K562 (cell line): ENCODE measurements around the gene KLK13. TPM values are rescaled to one million over a fixed set of nuclear protein-coding genes. Genes with fewer than 3 reads are reported as not detected.

Experiments used
- ATAC-seq: fragments of 200-7000 bp; cut with Tn5 transposase; 3 replicates; pipeline ENCODE4 v1.9.1; 2020; ENCODE audit warnings: moderate library complexity
- BruUV-seq: library from RNA; stranded (reverse); fragments of 400-500 nt; replicated peaks from 2 replicates; lab custom pipeline; 2021; lab: Mats Ljungman, UMichigan
- CTCF ChIA-PET: fragments of 300-600 bp; formaldehyde crosslinking; extraction: SDS; loops from one replicate; lab custom pipeline; 2021; ENCODE audit warnings: low intra/inter-chr PET ratio; lab: Yijun Ruan, JAX
- POLR2A ChIA-PET: fragments of 300-600, 350-650 bp; sonication (Branson Sonifier 250); formaldehyde crosslinking; extraction: SDS; loops from one replicate; lab custom pipeline; 2021; ENCODE audit warnings: antibody characterized with exemption, inconsistent platforms; lab: Yijun Ruan, JAX
- DNase-seq, 4 experiments: peaks; one replicate each; pipeline versions ENCODE4 v3.0.0 to v3.0.0-alpha.2; 2011 to 2018; ENCODE audit warnings: low spot score in 3 of 4, mixed read lengths in 3 of 4; ENCODE audit errors: extremely low read depth in 1 of 4
- FAIRE-seq: peaks from 2 replicates; lab custom pipeline; 2011; peaks lifted over from hg19 to GRCh38; lab: Jason Lieb, UNC
- H2AFZ ChIP-seq: 2 replicates; pipeline ENCODE4 v1.6.0; 2011; ENCODE audit warnings: low read depth, low read length, control low read depth, inconsistent platforms
- H3K27ac ChIP-seq: fragments of 200-600 bp; 3 replicates; pipeline ENCODE4 v1.8.0; 2011; ENCODE audit warnings: low read depth, mild to moderate bottlenecking, control low read depth, inconsistent platforms, low read length, moderate library complexity, mixed read lengths; ENCODE audit errors: extremely low read depth
- H3K27me3 ChIP-seq, 2 experiments: fragments of 300-600 bp in 1 of 2; 2 replicates in 1 of 2; 3 replicates in 1 of 2; pipeline versions ENCODE4 v1.6.0 to v1.8.0; 2011; ENCODE audit warnings: inconsistent platforms in 2 of 2, low read length in 2 of 2, mild to moderate bottlenecking in 1 of 2, mixed read lengths in 1 of 2, moderate library complexity in 1 of 2; ENCODE audit not compliant: control insufficient read depth in 2 of 2, insufficient read depth in 2 of 2
- H3K36me3 ChIP-seq: fragments of 300-600 bp; 3 replicates; pipeline ENCODE4 v1.8.0; 2011; ENCODE audit warnings: mild to moderate bottlenecking, low read length, inconsistent platforms; ENCODE audit not compliant: control insufficient read depth, insufficient read depth
- H3K4me1 ChIP-seq, 2 experiments: fragments of 200-600 bp in 1 of 2; replicated peaks in 1 of 2; 2 replicates in 1 of 2; 3 replicates in 1 of 2; pipeline versions ENCODE4 v1.5.1 to v1.8.0; 2011; ENCODE audit warnings: inconsistent platforms in 2 of 2, low read length in 2 of 2, mild to moderate bottlenecking in 1 of 2, mixed read lengths in 1 of 2, moderate library complexity in 1 of 2; ENCODE audit not compliant: control insufficient read depth in 2 of 2, insufficient read depth in 2 of 2
- H3K4me2 ChIP-seq: 2 replicates; pipeline ENCODE4 v1.6.1; 2011; ENCODE audit warnings: low read length, control low read depth, inconsistent platforms, mixed read lengths; ENCODE audit not compliant: insufficient read depth
- H3K4me3 ChIP-seq: fragments of 200-600 bp; sonication (generic), shearing (Covaris generic); 2 replicates; pipeline ENCODE4 v1.5.1; 2016; ENCODE audit warnings: control low read depth, inconsistent platforms
- H3K79me2 ChIP-seq: fragments of 200-600 bp; 3 replicates; pipeline ENCODE4 v1.8.0; 2011; ENCODE audit warnings: low read length, inconsistent platforms; ENCODE audit not compliant: control insufficient read depth, insufficient read depth
- H3K9ac ChIP-seq, 2 experiments: 2 replicates each; pipeline versions ENCODE4 v1.6.0 to v1.6.1; 2011; ENCODE audit warnings: low read depth in 2 of 2, low read length in 2 of 2, control low read depth in 1 of 2, inconsistent platforms in 1 of 2, mild to moderate bottlenecking in 1 of 2, mixed read lengths in 1 of 2; ENCODE audit not compliant: insufficient read depth in 1 of 2
- H3K9me1 ChIP-seq: one replicate; pipeline ENCODE4 v1.6.0; 2011; ENCODE audit warnings: inconsistent platforms, mild to moderate bottlenecking, low read length, moderate library complexity; ENCODE audit not compliant: control insufficient read depth, insufficient read depth
- H3K9me3 ChIP-seq: replicated peaks from 2 replicates; pipeline ENCODE4 v1.5.1; 2011; ENCODE audit warnings: low read depth, low read length, inconsistent platforms; ENCODE audit not compliant: control insufficient read depth, insufficient read depth
- H4K20me1 ChIP-seq: replicated peaks from 2 replicates; pipeline ENCODE4 v1.6.1; 2011; ENCODE audit warnings: low read length, inconsistent platforms, mixed read lengths; ENCODE audit not compliant: control insufficient read depth, insufficient read depth
- ESRRA ChIP-seq: fragments of 450-650 bp; IDR thresholded peaks from 2 replicates; pipeline ENCODE4 v1.6.1; 2014; ENCODE audit warnings: low read depth, mild to moderate bottlenecking, moderate library complexity, borderline replicate concordance
- MAFK ChIP-seq: IDR thresholded peaks from 2 replicates; pipeline ENCODE4 v1.6.1; 2011; ENCODE audit warnings: low read length, improper control_type of control experiment
- MXD1 ChIP-seq: fragments of 250-450 bp; sonication (Bioruptor Pico); IDR thresholded peaks from 2 replicates; pipeline ENCODE4 v1.8.0; 2021; ENCODE audit warnings: borderline replicate concordance, mild to moderate bottlenecking, moderate library complexity; ENCODE audit not compliant: poor library complexity, severe bottlenecking
- NR0B1 ChIP-seq: fragments of 450-650 bp; IDR thresholded peaks from one replicate; pipeline ENCODE4 v1.6.1; 2018; ENCODE audit warnings: mild to moderate bottlenecking, moderate library complexity; ENCODE audit not compliant: partially characterized antibody
- OTX1 ChIP-seq: fragments of 450-650 bp; formaldehyde crosslinking; IDR thresholded peaks from 2 replicates; pipeline ENCODE4 v1.4.0; 2022; ENCODE audit warnings: mild to moderate bottlenecking
- RNF219 ChIP-seq: fragments of 250-450 bp; sonication (Bioruptor Pico); IDR thresholded peaks from 2 replicates; pipeline ENCODE4 v1.5.0; 2022; ENCODE audit warnings: mild to moderate bottlenecking
- RREB1 ChIP-seq: fragments of 250-450 bp; sonication (Bioruptor Pico); IDR thresholded peaks from 2 replicates; pipeline ENCODE4 v1.4.0; 2020
- SMAD4 ChIP-seq: fragments of 250-450 bp; sonication (Bioruptor Pico); conservative IDR thresholded peaks from 2 replicates; pipeline ENCODE4 v1.8.0; 2021; ENCODE audit warnings: inconsistent platforms, mild to moderate bottlenecking, moderate library complexity
- SMARCA5 ChIP-seq: fragments of 450-650 bp; IDR thresholded peaks from 2 replicates; pipeline ENCODE4 v1.6.1; 2016
- WHSC1 ChIP-seq: IDR thresholded peaks from one replicate; pipeline ENCODE4 v1.6.1; 2012; ENCODE audit warnings: low read length, control low read depth, inconsistent platforms
- ZBED1 ChIP-seq: IDR thresholded peaks from 2 replicates; pipeline ENCODE4 v1.6.1; 2014
- ZNF175 ChIP-seq: fragments of 200-800 bp; sonication (Bioruptor generic); IDR thresholded peaks from 2 replicates; pipeline ENCODE4 v1.6.1; 2016; ENCODE audit warnings: low read depth, mild to moderate bottlenecking, missing genetic modification characterization, missing compliant biosample characterization
- ZNF584 ChIP-seq: fragments of 200-800 bp; sonication (Bioruptor generic); IDR thresholded peaks from 2 replicates; pipeline ENCODE4 v1.6.1; 2016; ENCODE audit warnings: low read depth, mild to moderate bottlenecking, missing genetic modification characterization, missing compliant biosample characterization
- ZNF586 ChIP-seq: fragments of 450-650 bp; formaldehyde crosslinking; conservative IDR thresholded peaks from 2 replicates; pipeline ENCODE4 v1.4.0; 2020; ENCODE audit warnings: mild to moderate bottlenecking, moderate library complexity
- in situ Hi-C: fragments of 300-500 bp; cut with MboI; formaldehyde crosslinking; loops from 4 replicates; pipeline ENCODE4 v1.15.0; 2018; ENCODE audit warnings: inconsistent platforms, mixed read lengths
- intact Hi-C: fragments of 100-400 bp; cut with micrococcal nuclease; formaldehyde crosslinking; loops from 2 replicates; pipeline ENCODE4 v1.14.2; 2022
- polyA plus RNA-seq, 8 experiments: library from polyadenylated mRNA; depleted of rRNA in 4 of 8; stranded (reverse) in 5 of 8; unstranded in 3 of 8; fragments of >200 nt; fragmentation: Nextera tagmentation in 2 of 8; fragmentation: Illumina TruSeq in 1 of 8; extraction: Ambion mirVana in 2 of 8; extraction: Trizol in 1 of 8; gene quantifications; 2 replicates each; pipeline versions ENCODE4 v1.2.1 to v1.2.3, GENCODE V29; 2011 to 2014; ENCODE audit warnings: inconsistent platforms in 1 of 8, missing spikeins in 1 of 8
- total RNA-seq, 7 experiments: library from RNA; depleted of rRNA in 6 of 7; stranded (reverse); fragments of >200 nt in 6 of 7; fragmentation: Illumina TruSeq in 2 of 7; extraction: Trizol in 2 of 7; gene quantifications; 2 replicates each; pipeline versions ENCODE4 v1.2.1 to v1.2.3, GENCODE V29; 2011 to 2021; ENCODE audit warnings: low replicate concordance in 1 of 7

The KLK13 gene
- total and polyA plus RNA-seq, 9 of the 15 experiments (the other 6 are each of a cell fraction or from before 2014, with no cell fraction given): 0.72 to 9.0 (median 2.3) TPM

- no peak for FAIRE-seq
- Histone ChIP-seq H3K9me1 (no peaks in the 10 kb centered on the region), H3K27ac (no peak overlapping the region), H3K4me1 (no peaks in the 10 kb centered on the region), H3K4me3 (no peak overlapping the region), H3K27me3 (peaks cover 14 to 17% of the 10 kb centered on the region in 2 experiments; a peak in 4 of 5 replicates), H3K79me2 (no peaks in the 10 kb centered on the region), H3K9me3 (no peaks in the 10 kb centered on the region), H3K4me2 (no peak overlapping the region), H3K36me3 (no peaks in the 10 kb centered on the region), H2AFZ (no peak overlapping the region), H3K9ac (no peak overlapping the region), H4K20me1 (no peaks in the 10 kb centered on the region)
- no TSS peak for BruUV-seq
- no peak for ATAC-seq
- in situ Hi-C loops (no loop called here), intact Hi-C loops (no loop called here)
- CTCF ChIA-PET: no interaction called here
- no peak for DNase-seq
- TF ChIP-seq OTX1 (no peak), RREB1 (CRISPR knock-in tag) (no peak), RNF219 (CRISPR knock-in tag) (no peak), MAFK (no peak), SMAD4 (CRISPR knock-in tag) (no peak), NR0B1 (no peak), ZNF584 (CRISPR knock-in tag) (no peak), MXD1 (no peak), SMARCA5 (no peak), ZNF175 (CRISPR knock-in tag) (no peak), ZBED1 (no peak), ZNF586 (CRISPR knock-in tag) (no peak), ESRRA (no peak), WHSC1 (no peak)
- POLR2A ChIA-PET: no interaction called here
Measured at GRCh38 chr19:51055866-51056265, 9.0 kb downstream of the KLK13 start.
